ENCODE results near the gene SLC38A2. TPM values are rescaled to one million over a fixed set of nuclear protein-coding genes. Genes with fewer than 3 reads are reported as not detected.

The SLC38A2 gene
- total RNA-seq (2022; extraction: Qiagen RNA extraction), result 110 to 141 TPM (median 127 TPM) in 5 replicates

DNA sequence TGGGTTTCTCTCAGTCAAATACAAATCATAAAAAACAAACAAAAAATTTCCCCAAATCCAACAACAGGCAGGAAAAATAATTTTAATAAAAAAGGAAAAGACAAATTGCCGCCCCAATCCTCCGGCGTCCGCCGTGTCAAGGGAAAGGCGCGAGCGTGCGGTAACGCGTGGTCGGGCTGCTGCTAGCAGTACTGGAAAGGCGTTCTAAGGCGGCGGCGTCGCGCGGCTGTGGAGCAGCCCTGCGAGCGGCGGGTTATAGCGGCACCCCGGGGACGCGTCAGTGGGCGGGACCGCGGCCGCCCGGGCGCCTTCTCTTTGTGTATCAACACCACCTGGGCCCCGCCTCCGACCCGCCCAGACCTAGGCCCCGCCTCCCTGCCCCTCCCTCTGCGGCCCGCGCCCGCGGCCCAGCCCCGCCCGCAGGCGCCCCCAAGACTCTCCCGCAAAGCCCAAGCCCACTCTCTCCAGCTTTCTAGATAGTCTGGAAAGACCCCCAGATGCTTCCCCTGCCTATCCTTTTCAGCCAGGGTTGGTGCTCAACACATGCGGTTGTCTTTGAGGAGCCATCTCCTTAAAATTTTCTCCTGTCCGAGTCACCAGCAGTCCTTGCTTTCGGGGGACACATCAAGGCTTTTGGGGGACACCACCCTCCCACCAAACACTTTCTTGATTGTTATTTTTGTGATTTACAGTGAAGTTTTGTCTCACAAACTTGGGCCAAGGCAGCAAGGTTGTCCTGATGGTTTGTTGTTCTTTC, at the start of gene SLC38A2:
Gene SLC38A2 (minus strand): TSS at position 230 of the 757 bp plus-strand sequence. CDS start 1,480 bp downstream, outside the sequence.

Other genes starting within 250 kb of the SLC38A2 start
- 69.0 to 94.5 TPM (median 78.1 TPM) in 5 replicates for gene SLC38A1, start 103.7 kb downstream of the SLC38A2 start, total RNA-seq (2022; extraction: Qiagen RNA extraction)